OCI-M1 (cell line): ENCODE data around the gene BABAM2.

ENCODE experiments used
- DNase-seq: peaks from one replicate; lab custom pipeline; 2025; lab: John Stamatoyannopoulos, UW

Gene BABAM2

DNA sequence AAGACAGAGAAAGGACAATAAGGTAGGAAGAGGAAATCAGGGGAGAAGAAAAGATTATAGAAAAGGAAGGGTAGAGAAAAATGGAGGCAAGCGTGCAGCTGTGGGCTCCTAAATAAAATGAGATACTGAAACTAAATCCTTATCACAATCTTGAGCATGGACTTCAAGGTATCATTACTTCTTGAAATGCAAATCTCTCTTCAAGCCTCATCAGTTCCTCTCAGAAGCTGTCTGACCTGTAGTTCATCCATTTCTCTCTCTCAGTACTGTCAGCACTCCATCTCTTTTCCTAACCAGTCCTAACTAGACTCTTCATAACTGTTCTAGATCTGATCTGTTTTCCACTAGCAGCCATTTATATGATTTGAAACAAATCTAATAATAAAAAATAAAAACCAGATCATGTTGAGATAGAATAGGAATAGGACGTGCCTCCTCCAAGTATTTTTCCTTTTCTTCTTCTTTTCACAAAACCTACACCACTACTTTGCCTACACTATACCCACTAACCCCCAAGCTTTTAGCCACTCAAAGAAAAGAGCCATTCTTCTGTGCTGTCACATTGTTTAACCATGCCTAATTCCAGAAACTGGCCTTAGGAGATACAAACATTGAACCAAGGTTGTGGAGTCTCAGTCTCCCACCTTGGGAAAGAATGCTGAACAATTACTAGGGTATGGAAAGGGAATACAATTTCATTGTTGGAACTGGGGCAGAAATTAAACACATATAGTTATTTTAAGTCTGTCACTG is 21.1 kb downstream of the BABAM2 start:
- DNase-seq, result no peak

DNA sequence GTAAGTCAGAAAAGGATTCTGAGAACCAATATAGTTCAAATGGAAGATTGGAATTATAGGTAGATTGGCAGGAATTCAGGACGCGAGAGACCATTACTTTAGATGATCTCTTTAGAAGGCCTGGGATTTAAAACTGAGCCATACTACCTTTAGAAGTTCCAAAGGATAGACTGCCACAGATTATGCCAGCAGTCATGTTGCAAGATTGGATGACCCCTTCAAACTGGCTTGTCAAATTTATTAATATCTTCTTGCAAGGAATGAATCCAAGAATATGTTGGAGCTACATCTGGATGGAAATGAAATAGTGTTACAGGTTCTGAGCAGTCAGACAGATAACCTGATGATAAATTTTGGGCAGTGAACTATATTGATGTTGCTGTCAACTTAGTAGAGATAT is 22.0 kb downstream of the BABAM2 start:
- no peak for DNase-seq

DNA sequence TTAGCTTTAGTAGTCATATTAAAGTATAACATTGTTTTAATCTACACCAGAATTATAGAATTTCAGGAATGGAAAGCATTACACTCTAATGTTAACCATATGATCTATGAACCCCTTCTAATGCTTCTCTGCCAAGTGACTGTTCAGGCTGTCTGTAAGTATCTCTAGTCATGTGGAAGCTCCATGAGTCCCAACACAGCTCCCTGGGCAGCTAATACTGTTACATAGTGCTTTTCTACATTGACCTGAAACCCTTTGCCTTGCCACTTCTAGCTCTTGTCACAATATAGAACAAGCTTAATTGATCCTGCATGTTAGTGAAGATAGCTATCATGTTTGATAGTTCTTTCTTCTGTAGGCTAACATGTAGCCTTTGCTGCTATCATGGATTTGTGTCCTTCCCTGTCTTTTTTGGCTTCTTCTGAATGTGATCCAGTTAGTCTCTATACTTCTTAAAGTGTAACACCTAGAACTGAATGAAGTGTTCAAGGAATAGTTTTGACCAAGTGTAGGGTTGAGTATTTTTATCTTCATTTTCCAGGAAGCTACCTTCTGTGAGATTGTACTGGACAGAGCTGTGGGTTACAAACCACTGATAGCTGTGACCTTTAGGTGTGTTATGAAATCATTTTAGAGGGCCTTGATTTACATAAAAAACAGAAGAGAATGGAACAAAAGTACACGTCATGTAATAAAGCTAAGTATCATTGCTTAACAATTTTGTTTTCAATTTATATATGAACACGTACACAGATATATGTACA is 23.7 kb downstream of the BABAM2 start:
- DNase-seq, result peak; percentile 55

DNA sequence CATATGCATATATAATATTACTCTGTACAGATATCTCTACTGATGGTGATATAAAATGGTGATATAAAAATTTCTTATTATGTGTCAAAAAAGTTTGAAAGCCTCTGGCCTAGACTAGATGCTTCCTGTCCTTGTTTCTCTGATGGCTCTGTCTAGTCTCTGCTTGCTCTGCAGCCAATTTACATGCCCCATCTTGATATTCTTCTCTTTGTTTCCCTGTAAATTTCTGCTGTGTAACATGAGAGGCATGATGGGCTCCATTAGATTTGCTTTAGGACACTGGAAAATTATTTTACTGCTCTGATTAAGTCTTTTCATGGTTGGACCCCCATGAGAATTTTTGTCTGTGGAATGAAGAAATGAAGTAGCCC is 24.3 kb downstream of the BABAM2 start:
- DNase-seq, result no peak

DNA sequence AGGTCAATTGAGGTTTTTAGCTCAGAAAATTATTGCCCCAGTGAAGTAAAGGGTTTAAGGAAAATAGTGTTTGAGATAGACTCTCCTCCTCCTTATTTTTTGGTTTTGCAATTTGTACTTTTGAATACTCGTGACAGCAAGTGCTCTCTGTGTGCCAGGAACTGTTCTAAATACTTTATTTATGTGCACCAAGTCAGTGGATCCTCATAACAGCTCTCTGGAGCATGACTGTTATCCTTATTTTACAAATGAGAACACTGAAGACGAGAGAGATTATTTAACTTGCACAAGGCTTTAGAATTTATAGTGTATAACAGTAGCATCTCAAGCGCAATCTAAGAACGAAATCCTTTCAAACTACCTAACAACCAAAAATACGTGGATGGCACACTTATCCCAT is 24.7 kb downstream of the BABAM2 start:
- no peak for DNase-seq

DNA sequence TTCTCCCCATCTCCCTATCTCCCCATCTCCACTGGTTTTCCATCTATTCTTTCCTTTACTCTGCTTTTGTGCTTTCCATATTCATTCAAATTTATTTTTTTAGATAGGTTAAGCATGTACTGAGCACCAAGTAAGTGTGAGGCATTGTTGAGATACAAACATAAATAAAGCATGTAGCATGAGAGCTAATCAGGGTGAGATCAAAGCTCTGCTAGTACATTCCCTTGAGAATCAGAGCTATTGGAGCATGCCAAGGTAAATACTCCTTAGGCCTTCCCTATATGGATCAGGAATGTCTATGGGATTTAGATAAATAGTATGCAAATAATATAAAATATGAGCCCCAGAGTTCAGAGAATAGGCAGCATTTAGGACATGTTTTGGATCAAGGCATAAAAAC is 25.3 kb downstream of the BABAM2 start:
- DNase-seq, result no peak

DNA sequence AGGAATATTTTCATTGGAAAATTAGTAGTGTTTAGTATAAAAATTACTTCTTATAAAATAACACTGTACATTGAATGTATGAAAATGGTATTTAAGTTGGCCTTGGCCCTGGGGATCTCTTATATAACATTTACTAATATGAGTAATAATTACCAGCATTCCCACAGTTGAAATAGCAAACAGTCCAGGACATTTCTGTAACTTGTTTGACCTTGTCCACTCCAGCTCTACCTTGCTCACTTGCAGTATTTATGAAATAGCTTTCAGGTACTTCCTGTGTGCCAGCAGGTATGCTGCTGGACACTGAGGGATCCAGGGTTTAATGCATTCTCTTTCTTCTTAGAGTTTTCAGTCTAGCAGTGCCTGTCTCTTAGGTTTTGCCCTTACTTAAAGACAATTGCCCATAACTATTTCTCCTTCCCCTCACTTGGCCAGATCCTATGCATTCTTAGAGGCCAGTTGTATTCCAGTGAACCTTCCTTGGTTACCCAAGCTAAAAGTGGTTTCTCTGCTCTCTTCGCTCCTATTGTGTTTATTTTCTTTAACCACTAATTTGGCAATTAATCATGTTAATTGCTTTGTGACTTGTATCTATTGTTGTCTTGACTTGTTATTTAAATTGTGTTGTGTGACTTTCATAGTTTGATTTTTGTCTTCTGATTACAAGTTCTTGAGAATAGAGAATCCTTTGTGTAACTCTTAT is 25.9 kb downstream of the BABAM2 start:
- DNase-seq, result no peak

DNA sequence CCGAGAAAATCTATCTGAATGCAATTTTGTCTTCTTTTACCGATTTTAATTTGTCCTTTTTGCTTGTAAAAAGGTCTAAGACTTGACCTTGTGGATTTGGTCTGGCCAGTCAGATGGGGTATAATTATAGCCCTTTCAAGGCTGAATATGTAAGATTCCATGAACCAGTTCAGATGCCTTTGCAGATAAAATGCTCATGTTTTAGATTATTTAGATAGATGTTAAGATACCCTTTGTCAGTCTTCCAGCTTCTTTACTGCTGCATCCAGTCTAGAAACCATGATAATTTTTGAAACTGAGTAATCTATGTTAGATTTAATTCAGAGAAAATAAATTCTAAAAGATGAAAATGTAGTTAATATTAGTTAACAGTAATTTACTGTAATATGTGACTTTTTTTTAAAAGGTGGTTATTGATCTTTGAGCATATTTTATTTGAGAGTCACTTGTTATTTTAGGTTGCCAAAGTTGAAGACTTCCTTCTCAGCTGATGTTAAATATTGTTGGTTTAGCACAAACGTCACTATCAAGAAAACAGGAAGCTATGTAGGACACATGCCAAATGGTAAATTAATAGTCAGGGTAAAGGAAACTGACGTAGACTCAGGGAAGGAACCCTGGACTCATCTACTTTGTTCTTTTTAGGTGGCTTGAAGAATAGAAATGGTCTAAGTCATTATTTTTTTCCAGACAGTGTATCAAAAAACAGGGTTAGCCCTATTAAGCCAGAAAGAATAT is 29.8 kb downstream of the BABAM2 start:
- peak; percentile 60 for DNase-seq

DNA sequence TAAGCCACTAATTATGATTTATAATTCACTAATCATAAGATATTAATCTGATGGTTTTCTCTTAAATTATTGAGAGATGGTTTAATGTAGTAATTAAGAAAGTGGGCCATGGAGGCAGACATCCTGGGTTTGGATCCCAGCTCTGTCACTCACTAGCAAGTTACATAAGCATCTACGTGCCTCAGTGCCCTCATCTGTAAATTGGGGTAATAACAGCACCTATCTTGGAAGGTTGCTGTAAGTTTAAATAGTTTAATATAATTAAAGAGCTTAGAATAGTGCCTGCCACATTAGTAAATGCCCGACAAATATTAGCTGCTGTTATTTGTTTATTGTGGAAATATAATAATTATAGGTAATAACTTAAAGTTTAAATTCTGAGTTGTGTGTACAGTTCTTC is 30.9 kb downstream of the BABAM2 start:
- no peak for DNase-seq

DNA sequence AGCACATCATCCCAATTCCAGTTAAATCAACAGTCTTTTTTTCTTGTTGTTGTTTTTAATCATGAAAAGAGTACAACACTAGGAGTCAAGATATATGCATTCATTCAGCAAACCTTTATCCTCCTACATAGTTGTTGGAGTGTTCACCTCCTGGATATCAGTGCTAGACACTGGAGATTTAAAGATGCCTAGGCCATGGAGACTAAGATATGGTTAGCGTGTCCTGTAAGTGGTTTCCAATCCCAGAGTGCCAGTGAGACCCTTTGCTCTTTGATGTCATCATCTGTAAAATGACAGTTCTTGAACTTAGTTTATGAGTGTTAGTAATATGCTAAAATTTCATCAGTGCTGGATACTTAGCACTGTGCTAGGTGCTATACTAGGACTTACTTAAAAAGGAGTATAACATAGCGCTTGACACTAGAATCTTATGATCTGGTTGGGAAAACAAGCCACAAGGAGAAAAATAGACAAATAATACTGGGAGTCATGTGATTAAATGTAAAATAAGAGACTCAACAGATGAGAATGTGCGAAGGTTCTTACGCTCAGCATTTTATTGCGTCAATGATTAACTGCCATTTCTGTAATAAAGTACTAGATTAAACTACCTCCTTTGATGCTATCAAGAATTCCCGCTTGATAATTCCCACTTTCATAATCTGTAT is 31.5 kb downstream of the BABAM2 start:
- no peak for DNase-seq

DNA sequence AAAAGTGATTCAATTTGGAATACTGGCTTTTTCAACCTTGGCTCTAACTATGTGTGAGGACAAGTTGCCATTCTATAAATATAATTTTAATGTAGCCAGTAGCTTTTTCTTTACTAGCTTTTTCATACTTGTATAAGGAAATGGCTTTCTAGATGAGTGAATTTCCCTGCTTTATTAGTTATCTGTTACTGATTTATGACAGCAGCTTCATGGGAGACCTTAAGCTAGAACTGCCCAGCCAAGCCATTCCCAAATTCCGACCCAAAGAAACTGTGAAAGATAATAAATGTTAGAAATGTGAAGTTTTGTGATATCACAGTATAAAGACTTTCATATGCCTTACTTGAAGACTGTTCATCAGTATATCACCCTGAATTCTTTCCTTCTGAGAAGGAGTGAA is 32.3 kb downstream of the BABAM2 start:
- DNase-seq, result no peak

DNA sequence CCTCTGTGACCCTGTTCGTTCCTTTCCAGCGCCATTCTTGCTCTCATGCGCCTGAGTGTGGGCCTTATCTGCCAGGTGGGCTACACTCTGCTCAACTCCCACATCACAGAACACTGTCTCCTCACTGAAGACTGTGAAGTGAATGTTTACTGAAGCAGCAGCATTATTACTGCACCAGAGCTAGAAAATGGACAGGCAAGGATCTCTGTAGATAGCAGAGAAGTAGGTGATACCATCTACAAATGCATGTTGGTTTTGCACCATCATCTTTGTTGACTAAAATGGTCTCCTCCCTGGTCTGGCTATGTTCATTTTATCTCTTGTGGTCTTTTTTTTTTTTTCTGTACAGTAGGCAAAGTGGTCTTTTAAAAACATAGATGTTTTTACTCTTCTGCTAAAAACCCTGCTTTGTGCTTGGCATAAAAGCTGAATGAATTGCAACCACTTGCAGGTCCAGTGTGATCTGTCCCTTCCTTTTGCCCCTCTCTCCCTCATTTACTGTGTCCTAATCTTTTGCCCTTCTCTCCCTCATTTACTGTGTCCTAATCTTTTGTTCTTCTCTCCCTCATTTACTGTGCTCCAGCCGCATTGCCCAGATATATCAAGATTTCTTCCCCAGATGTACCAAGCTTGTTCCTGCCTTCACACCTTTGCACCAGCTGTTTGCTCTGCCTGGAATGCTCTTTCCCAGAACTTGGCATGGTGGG is 35.4 kb downstream of the BABAM2 start:
- DNase-seq, result peak; percentile 56

DNA sequence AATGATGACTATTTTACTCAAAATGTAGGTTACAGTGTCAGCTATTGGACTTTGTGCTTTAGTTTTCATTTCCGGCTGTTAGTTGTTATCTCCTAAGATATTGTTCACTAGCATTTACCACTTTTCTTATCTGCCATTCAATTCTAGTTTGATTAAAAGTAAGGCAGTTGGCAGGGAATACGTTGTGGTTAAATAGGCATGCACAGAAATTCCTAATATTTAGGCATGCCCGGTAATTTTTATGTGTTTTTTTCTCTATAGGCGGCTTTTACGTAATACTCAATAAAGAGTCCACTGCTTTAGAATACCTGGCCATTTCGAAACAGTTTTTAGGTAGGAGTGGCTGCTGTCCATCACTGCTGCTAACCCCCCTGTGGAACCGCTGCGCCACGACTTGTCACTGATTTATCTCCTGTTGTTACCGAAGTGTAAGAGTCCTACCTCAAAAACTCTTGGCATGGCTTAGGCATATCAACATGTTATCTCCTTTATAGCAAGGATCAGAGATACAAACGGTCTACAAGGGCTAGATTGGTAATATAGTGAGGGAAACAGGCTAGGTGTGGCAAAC is 39.5 kb downstream of the BABAM2 start:
- peak; percentile 36 for DNase-seq

DNA sequence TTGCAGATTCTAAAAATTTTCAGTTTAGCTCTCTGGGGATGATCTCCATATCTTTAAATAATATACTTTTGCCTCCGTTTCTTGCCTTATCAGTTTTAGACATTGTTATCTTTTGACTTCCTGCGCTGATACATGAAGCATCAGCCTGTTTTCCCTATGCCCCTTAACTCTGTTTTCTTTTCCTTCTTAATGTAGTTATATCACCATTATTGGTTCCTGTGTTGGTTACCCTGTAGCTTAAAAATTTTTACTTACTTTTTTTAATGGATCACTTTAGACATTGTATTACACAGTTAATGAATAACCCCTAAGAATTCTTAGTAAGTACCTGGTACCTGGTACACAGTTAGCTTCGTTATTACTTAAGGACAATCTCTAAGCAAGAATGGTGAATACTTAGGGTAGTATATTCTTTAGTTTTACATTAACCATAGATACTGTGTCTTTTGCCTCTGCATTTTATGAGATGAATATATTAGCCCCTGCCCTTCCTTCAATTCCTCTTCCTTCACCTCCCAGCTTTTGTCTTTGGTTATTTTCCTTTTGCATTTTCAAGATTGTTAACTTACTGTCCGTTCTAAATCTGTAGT is 40.9 kb downstream of the BABAM2 start:
- no peak for DNase-seq

DNA sequence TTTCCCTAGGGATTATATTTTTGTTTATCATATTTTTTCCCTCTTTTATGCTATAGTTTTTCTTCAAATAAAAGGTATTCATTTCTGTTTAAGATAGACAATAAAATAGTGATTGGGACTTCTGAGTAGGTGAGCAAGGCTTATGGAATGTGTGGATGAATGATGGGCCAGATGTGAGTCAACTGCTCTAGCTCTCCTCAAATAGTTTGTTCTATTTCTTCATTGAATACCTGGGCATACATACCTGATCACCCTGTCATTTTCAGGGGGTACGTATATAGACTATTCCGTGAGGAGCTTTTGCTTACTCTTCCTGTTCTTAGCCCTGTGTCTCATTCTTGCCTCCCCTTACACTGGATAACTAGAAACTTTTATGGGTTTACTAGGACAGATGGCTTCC is 41.9 kb downstream of the BABAM2 start:
- DNase-seq, result no peak

DNA sequence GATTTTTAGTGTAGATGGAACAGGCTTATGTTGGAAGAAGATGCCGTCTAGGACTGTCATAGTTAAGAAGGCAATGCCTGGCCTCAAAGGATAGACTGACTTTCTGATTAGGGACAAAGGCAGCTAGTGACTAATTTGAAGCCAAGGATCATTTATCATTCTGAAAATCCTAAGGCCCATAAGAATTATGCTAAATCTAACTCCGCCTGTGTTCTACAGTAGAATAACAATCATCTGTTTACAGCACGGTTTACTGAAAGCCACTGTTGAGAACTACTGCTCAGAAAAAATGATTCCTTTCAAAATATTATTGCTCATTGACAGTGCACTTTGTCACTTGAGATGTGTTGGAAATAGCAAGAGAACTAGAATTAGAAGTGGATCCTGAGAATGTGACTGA is 44.5 kb downstream of the BABAM2 start:
- no peak for DNase-seq

DNA sequence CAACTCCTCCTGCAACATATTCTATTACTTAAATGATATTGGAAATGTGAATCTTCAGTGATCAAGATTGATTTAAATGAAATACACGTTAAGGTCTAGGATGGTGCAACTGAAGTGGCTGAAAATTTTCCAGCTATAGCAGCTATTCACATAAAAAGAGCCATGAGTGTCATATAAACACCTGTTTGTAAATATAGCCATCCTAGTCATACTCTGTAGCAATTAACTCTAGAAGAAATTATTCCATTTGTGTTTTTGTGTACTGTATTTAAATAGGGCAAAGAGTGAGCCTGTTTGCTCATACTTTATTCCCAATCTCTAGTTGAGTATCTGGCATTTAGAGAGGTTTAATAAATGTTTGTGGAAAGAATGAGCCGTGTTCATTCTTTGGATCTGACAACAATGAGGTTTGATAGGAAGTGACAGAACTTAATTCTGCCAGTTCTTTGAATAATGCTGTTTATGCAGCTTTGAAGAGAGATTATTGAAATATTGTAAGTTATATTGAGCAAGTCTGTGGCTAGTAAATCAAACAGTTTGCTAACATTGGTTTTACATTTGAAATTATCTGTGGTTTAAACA is 49.7 kb downstream of the BABAM2 start:
- DNase-seq, result no peak

DNA sequence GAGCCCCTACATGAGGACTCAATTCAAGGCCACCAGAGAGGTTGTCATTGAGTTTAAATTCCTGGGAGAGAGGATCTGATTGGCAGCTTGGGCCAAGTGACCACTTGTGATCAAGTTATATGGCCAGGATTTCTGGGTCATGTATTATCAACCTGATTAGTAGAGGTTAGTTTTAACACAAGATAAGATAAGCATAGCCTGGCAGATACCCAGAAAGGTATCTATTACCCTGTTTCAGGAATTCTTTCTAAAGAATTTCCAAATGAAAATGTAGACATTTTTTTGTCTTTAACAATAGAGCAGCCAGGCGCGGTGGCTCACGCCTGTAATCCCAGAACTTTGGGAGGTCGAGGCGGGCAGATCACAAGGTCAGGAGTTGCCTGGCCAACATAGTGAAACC is 50.5 kb downstream of the BABAM2 start:
- no peak for DNase-seq

DNA sequence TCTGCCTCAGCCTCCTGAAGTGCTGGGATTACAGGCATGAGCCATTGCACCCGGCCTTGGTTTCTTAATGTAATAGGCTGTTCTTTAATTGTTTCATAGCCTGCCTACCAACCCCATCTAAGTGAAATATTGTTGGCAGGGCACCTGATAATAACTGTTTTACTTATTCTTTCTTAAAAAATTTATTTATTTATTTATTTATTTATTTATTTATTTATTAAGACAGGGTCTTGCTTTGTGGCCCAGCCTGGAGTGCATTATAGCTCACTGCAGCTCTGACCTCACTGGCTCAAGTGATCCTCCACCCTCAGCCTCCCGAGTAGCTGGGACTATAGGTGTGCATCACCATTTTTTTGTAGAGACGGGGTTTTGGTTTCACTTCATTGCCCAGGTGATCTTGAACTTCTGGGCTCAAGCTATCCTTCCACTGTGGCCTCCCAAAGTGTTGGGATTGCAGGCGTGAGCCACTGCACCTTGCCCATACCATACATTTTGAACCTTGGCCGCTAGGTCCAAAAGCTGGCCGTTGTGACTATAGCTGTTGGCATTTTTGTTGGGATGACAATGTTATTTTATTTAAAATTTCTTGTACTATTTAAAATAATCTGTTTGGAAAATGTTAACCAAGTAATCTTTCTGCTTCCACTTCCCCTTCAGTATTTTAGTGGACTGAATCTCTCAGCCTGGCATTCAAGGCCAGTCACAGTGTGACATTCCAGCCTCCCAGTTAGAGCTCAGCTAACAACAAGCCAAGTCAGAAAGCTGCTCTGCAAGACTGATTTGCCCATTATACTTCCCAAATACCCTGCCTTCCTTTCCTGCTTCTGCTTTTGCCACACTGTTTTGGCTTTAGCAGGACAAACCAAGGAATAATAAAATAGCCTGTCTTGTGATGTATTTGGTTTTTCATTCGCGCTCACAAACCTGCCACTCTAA is 52.4 kb downstream of the BABAM2 start:
- no peak for DNase-seq
